ENCODE data around the gene INCENP.

GRCh38 chr11:62142043-62142375, 18.2 kb downstream of the INCENP start:
- TF ChIP-seq, protein P1, sequence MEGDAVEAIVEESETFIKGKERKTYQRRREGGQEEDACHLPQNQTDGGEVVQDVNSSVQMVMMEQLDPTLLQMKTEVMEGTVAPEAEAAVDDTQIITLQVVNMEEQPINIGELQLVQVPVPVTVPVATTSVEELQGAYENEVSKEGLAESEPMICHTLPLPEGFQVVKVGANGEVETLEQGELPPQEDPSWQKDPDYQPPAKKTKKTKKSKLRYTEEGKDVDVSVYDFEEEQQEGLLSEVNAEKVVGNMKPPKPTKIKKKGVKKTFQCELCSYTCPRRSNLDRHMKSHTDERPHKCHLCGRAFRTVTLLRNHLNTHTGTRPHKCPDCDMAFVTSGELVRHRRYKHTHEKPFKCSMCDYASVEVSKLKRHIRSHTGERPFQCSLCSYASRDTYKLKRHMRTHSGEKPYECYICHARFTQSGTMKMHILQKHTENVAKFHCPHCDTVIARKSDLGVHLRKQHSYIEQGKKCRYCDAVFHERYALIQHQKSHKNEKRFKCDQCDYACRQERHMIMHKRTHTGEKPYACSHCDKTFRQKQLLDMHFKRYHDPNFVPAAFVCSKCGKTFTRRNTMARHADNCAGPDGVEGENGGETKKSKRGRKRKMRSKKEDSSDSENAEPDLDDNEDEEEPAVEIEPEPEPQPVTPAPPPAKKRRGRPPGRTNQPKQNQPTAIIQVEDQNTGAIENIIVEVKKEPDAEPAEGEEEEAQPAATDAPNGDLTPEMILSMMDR (IDR thresholded peaks at IDR 0.05; ENCODE audit: low read length): no peak
- no peak for TF ChIP-seq EZH2 (IDR thresholded peaks at IDR 0.05; ENCODE audit: borderline replicate concordance, low read length)
